ENCODE measurements around the gene MAGOH.
"Not testable (repeated sequence)": the region's sequence is repeated elsewhere in the genome, so short reads cannot be mapped to it uniquely, and the experiment has no call there.

Gene MAGOH

DNA sequence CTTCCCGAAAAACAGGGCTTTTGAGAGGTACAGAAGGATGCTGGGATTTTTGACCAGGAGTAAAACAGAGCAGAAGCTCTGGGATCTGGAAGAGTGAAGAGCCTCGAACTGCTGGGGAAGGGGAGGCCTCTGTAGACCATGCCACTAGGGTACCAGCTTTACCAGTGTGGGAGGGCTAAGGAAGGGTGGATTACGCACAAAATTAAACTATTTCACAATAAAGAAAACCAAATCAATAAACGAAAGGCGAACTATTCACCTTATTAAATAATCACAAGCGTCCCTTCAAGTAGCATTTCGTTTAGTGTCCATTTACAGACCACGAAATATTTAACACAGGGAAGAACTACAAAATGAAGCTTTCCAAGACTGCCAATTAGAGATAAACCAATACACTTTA, 18.6 kb downstream of the MAGOH start:
- DNase-seq = no peak

DNA sequence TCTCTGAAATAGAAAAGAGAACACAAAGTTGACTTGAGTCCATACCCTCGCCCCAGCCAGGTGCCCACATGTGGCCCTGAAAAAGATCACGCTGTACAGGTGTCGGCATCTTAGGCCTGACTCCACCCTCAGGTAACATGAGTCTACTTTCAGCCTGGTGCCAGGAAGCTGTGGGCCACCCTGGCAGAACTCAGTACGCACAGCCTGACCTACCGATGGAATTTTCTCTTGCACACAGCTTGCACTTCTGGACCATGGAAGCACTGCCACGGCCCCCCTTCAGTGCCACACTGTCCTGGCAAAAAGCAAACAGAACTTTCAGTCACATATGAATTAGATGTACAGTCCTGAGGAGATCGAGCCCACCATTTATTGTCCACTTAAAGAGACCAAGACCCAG, 20.1 kb downstream of the MAGOH start:
- no peak for DNase-seq

- DNase-seq = no peak
Measured at GRCh38 chr1:53214376-53214940, 23.9 kb downstream of the MAGOH start.

- no peak for DNase-seq
Measured at GRCh38 chr1:53210954-53211353, 27.4 kb downstream of the MAGOH start.

GRCh38 chr1:53210352-53210751, 28.0 kb downstream of the MAGOH start:
- DNase-seq = no peak

- no peak for DNase-seq
Measured at GRCh38 chr1:53207726-53208125, 30.6 kb downstream of the MAGOH start.

GRCh38 chr1:53206735-53207379, 31.5 kb downstream of the MAGOH start:
- DNase-seq = no peak

- DNase-seq = not testable (repeated sequence)
Measured at GRCh38 chr1:53206083-53206685, 32.1 kb downstream of the MAGOH start.

DNA sequence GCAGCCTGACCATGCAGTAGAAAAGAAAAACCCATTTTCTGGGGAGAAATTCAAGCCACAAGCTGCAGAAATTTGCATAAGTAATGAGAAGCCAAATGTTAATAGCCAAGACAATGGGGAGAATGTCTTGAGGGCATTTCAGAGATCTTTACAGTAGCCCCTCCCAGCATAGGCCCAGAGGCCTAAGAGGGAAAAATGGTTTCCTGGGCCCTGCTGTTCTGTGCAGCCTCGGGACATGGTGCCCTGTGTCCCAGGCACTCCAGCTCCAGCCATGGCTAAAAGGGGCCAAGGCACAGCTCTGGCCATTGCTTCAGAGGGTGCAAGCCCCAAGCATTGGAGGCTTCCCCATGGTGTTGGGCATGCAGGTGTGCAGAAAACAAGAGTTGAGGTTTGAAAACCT, 32.8 kb downstream of the MAGOH start:
- DNase-seq = not testable (repeated sequence)

DNA sequence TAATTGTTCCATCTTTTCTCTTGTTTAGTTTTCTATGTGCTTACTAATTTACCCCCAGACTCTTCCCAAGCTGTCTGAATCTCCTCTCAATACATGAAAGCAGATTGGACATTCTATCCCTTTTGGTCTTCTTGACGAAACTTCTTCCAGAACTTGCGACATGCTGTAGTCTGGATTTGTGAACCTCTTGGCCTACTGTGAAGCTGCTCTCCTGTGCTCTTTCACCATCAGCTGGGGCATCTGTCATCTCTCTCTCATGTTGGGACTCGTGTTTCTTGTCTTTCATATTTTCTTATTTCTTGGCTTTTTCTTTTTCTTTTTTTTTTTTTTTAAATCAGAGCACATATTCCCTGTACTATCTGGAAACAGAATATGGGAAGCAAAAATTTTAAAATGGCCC, 34.9 kb downstream of the MAGOH start:
- DNase-seq = no peak

DNA sequence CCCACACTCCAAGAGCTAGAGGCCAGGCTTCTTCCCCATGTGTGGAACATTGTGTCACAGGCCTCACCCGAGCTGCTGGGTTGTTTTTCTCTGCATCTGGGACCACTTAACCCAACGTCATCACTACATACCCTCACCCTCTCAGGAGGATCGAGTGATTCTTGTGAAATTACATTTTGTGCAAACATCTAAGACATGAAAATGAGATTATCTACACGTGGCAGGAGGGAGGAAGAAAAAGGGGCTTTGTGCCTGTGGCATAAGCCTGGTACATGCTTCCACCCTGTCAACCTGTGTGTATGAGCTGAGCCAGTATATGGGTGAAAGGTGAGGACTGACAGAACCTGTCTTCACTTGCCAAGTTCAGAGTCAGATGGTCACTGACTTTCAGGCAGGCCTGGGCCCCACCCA, 40.1 kb downstream of the MAGOH start:
- DNase-seq = no peak

DNA sequence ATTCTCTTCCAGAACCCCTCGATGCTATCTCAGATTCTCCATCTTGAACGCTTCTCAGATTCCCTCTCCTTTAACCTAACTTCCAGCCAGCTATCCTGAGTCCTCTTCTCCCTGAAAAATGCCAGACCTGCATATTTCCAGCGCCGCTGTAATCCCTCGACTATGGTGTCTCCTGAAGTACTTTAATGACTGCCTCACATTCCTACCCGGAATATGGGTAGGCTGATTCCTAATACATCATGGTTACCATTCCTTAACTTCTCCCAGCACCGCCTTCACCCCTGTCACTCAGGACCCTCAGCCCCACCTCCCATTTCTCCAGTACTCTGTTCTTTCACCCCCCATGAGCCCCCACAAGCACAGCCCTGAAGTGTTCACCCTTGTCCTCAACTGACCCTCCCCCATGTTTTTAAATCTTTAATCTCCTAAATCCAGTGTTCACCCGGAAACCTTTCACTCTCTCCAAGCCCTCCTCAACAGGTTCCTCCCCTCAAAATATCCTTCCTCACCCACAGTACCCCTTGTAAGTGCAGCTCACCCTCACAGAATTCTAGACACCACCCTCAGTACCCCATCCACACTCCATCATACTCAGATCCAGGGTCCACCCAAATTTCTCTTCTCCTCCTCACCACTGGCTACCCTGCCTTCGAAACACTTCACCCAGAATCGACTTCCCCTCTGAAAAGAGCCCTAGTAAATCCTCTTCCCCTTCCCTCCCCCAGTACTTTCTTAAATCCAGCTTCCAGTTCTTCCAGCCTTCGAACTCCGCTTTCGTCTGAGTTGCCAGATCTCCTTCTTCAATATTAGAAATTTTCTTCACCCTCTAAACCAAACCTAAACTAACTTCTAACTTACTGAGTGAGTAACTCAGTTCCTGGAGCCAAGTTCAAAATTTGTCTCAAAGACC, 40.8 kb downstream of the MAGOH start:
- no peak for DNase-seq

GRCh38 chr1:53196485-53197290, 41.6 kb downstream of the MAGOH start, which contains the start of gene CPT2:
Gene CPT2, plus strand, starts transcription at chr1:53196824. Its CDS starts 120 bp downstream, at chr1:53196944.
- peak; percentile 87 to 89 for DNase-seq

- no peak for DNase-seq
Measured at GRCh38 chr1:53196017-53196484, 42.3 kb downstream of the MAGOH start.

GRCh38 chr1:53195246-53196016, 42.9 kb downstream of the MAGOH start:
- DNase-seq = no peak

DNA sequence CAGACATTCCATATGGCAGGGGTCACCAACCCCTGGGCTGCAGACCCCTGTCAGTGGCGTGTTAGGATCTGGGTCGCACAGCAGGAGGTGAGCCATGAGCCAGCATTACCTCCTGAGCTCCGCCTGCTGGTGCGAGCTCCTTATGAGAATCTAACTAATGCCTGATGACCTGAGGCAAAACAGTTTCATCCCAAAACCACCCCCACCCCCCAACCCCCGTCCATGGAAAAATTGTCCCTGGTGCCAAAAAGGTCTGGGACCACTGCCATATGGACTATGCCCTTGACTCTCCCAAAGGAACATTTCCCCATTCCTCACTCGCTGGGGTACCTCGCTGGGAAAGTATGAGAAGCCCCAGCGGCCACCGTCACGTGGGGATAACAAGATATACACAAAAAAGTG, 48.1 kb downstream of the MAGOH start:
- DNase-seq = no peak

GRCh38 chr1:53189061-53189460, 49.3 kb downstream of the MAGOH start:
- DNase-seq = no peak

- no peak for DNase-seq
Measured at GRCh38 chr1:53188099-53188498, 50.2 kb downstream of the MAGOH start.

DNA sequence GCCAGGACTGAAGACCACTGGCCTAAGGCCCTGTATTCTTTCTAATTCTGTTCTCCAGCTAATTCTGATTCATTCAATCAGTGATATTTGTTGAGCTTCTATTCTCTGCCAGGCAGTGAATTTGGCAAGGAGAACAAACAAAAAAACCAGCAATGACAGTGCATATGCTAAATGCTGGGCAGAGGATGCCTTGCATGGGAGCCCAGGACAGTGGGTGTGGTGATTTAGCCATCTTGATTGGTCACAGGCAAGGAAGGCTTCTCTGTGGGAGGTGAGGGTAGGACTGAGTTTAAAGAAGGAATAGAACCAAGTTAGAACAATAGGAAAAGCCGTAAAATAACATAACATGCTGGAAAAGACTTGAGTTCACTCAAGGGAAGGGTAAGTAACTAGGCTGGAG, 50.9 kb downstream of the MAGOH start:
- no peak for DNase-seq

- DNase-seq = no peak
Measured at GRCh38 chr1:53186533-53186932, 51.8 kb downstream of the MAGOH start.

- not testable (repeated sequence) for DNase-seq
Measured at GRCh38 chr1:53185955-53186297, 52.4 kb downstream of the MAGOH start.
